Measurements from ENCODE around the gene BCAS1. TPM values are rescaled to one million over a fixed set of nuclear protein-coding genes. Genes with fewer than 3 reads are reported as not detected.

The BCAS1 gene
- total RNA-seq, 2 donors from 2014 or later: 0.10 to 0.11 TPM

- H3K4me1 Mint-ChIP-seq (ENCODE audit: low read depth in 2 of 2): peaks cover 32 to 37% of the 10 kb centered on the region in 2 donors
- no peak overlapping the region for H3K27ac Mint-ChIP-seq
- no peaks in the 10 kb centered on the region for H3K9me3 Mint-ChIP-seq
- H3K27me3 Mint-ChIP-seq: no peaks in the 10 kb centered on the region
- H3K4me3 Mint-ChIP-seq: no peak overlapping the region
- DNase-seq (ENCODE audit: low spot score): no peak
- no peak for ATAC-seq
- H3K36me3 Mint-ChIP-seq: no peaks in the 10 kb centered on the region
These were observed 9.3 kb upstream of the BCAS1 start for GRCh38 chr20:54079652-54080051.

- DNase-seq (ENCODE audit: low spot score) (peak; percentile 64), ATAC-seq (peak; percentile 59 to 61)
- H3K4me1 Mint-ChIP-seq (ENCODE audit: low read depth in 2 of 2): peaks cover 28 to 37% of the 10 kb centered on the region in 2 donors
- H3K27ac Mint-ChIP-seq: peak overlapping the region; percentile 76 to 84
- no peaks in the 10 kb centered on the region for H3K36me3 Mint-ChIP-seq
- no peaks in the 10 kb centered on the region for H3K27me3 Mint-ChIP-seq
- H3K4me3 Mint-ChIP-seq: peak overlapping the region; percentile 67
- H3K9me3 Mint-ChIP-seq: no peaks in the 10 kb centered on the region
These were observed 8.0 kb upstream of the BCAS1 start for GRCh38 chr20:54078296-54078984.

GRCh38 chr20:54076259-54076658 lies 5.9 kb upstream of the BCAS1 start:
- H3K27ac Mint-ChIP-seq: no peak overlapping the region
- no peak for ATAC-seq
- no peak for DNase-seq (ENCODE audit: low spot score)
- no peaks in the 10 kb centered on the region for H3K27me3 Mint-ChIP-seq
- no peaks in the 10 kb centered on the region for H3K9me3 Mint-ChIP-seq
- no peak overlapping the region for H3K4me3 Mint-ChIP-seq
- H3K36me3 Mint-ChIP-seq: no peaks in the 10 kb centered on the region
- peaks cover 28 to 37% of the 10 kb centered on the region in 2 donors for H3K4me1 Mint-ChIP-seq (ENCODE audit: low read depth in 2 of 2)

- H3K27ac Mint-ChIP-seq: no peak overlapping the region
- DNase-seq (ENCODE audit: low spot score) (no peak), ATAC-seq (no peak)
- H3K4me1 Mint-ChIP-seq (ENCODE audit: low read depth in 2 of 2): peaks cover 26 to 31% of the 10 kb centered on the region in 2 donors
- no peaks in the 10 kb centered on the region for H3K36me3 Mint-ChIP-seq
- no peak overlapping the region for H3K4me3 Mint-ChIP-seq
- no peaks in the 10 kb centered on the region for H3K9me3 Mint-ChIP-seq
- no peaks in the 10 kb centered on the region for H3K27me3 Mint-ChIP-seq
These were observed 4.9 kb upstream of the BCAS1 start for GRCh38 chr20:54075322-54075721.

- DNase-seq (ENCODE audit: low spot score): no peak
- Mint-ChIP-seq H3K4me1 (ENCODE audit: low read depth in 2 of 2) (peaks cover 26 to 31% of the 10 kb centered on the region in 2 donors), H3K9me3 (no peaks in the 10 kb centered on the region), H3K4me3 (no peak overlapping the region), H3K36me3 (no peaks in the 10 kb centered on the region), H3K27ac (no peak overlapping the region), H3K27me3 (no peaks in the 10 kb centered on the region)
- no peak for ATAC-seq
These were observed 4.1 kb upstream of the BCAS1 start for GRCh38 chr20:54074511-54074910.

GRCh38 chr20:54073288-54073687 lies 2.9 kb upstream of the BCAS1 start:
- ATAC-seq: no peak
- no peaks in the 10 kb centered on the region for H3K9me3 Mint-ChIP-seq
- H3K36me3 Mint-ChIP-seq: no peaks in the 10 kb centered on the region
- no peaks in the 10 kb centered on the region for H3K27me3 Mint-ChIP-seq
- H3K27ac Mint-ChIP-seq: no peak overlapping the region
- no peak for DNase-seq (ENCODE audit: low spot score)
- H3K4me1 Mint-ChIP-seq (ENCODE audit: low read depth in 2 of 2): peaks cover 21% of the 10 kb centered on the region in 2 donors
- no peak overlapping the region for H3K4me3 Mint-ChIP-seq

GRCh38 chr20:54069501-54069971 lies 858 bp downstream of the BCAS1 start:
- DNase-seq (ENCODE audit: low spot score) (no peak), ATAC-seq (no peak)
- Mint-ChIP-seq H3K27me3 (no peaks in the 10 kb centered on the region), H3K4me1 (ENCODE audit: low read depth in 2 of 2) (peaks cover 5 to 7% of the 10 kb centered on the region in 2 donors), H3K9me3 (no peaks in the 10 kb centered on the region), H3K4me3 (no peak overlapping the region), H3K27ac (no peak overlapping the region), H3K36me3 (no peaks in the 10 kb centered on the region)

- no peak overlapping the region for H3K27ac Mint-ChIP-seq
- no peaks in the 10 kb centered on the region for H3K27me3 Mint-ChIP-seq
- no peak overlapping the region for H3K4me3 Mint-ChIP-seq
- DNase-seq (ENCODE audit: low spot score) (no peak), ATAC-seq (no peak)
- H3K9me3 Mint-ChIP-seq: no peaks in the 10 kb centered on the region
- H3K36me3 Mint-ChIP-seq: no peaks in the 10 kb centered on the region
- H3K4me1 Mint-ChIP-seq (ENCODE audit: low read depth in 2 of 2): peaks cover 11 to 12% of the 10 kb centered on the region in 2 donors
These were observed 1.4 kb downstream of the BCAS1 start for GRCh38 chr20:54068966-54069365.

GRCh38 chr20:54068495-54068894 lies 1.9 kb downstream of the BCAS1 start:
- no peak for DNase-seq (ENCODE audit: low spot score)
- Mint-ChIP-seq H3K4me1 (ENCODE audit: low read depth in 2 of 2) (peaks cover 15% of the 10 kb centered on the region in 2 donors), H3K36me3 (no peaks in the 10 kb centered on the region), H3K27me3 (no peaks in the 10 kb centered on the region), H3K9me3 (no peaks in the 10 kb centered on the region), H3K4me3 (no peak overlapping the region), H3K27ac (no peak overlapping the region)
- ATAC-seq: no peak

- H3K9me3 Mint-ChIP-seq: no peaks in the 10 kb centered on the region
- peaks cover 20 to 21% of the 10 kb centered on the region in 2 donors for H3K4me1 Mint-ChIP-seq (ENCODE audit: low read depth in 2 of 2)
- no peaks in the 10 kb centered on the region for H3K27me3 Mint-ChIP-seq
- no peak for DNase-seq (ENCODE audit: low spot score)
- no peak overlapping the region for H3K4me3 Mint-ChIP-seq
- peak in 1 of 2 donors; percentile 7 for ATAC-seq
- H3K36me3 Mint-ChIP-seq: no peaks in the 10 kb centered on the region
- no peak overlapping the region for H3K27ac Mint-ChIP-seq
These were observed 2.7 kb downstream of the BCAS1 start for GRCh38 chr20:54067606-54068174.

- Mint-ChIP-seq H3K4me3 (no peak overlapping the region), H3K27ac (no peak overlapping the region), H3K4me1 (ENCODE audit: low read depth in 2 of 2) (peaks cover 22 to 24% of the 10 kb centered on the region in 2 donors), H3K36me3 (no peaks in the 10 kb centered on the region), H3K9me3 (no peaks in the 10 kb centered on the region), H3K27me3 (no peaks in the 10 kb centered on the region)
- ATAC-seq (no peak), DNase-seq (ENCODE audit: low spot score) (no peak)
These were observed 4.8 kb downstream of the BCAS1 start for GRCh38 chr20:54065601-54066038.

GRCh38 chr20:54064939-54065338 lies 5.5 kb downstream of the BCAS1 start:
- no peaks in the 10 kb centered on the region for H3K27me3 Mint-ChIP-seq
- H3K4me3 Mint-ChIP-seq: no peak overlapping the region
- ATAC-seq (no peak), DNase-seq (ENCODE audit: low spot score) (no peak)
- peak overlapping the region; percentile 58 to 69 for H3K27ac Mint-ChIP-seq
- H3K36me3 Mint-ChIP-seq: no peaks in the 10 kb centered on the region
- H3K9me3 Mint-ChIP-seq: no peaks in the 10 kb centered on the region
- H3K4me1 Mint-ChIP-seq (ENCODE audit: low read depth in 2 of 2): peaks cover 22 to 24% of the 10 kb centered on the region in 2 donors

GRCh38 chr20:54063992-54064676 lies 6.3 kb downstream of the BCAS1 start:
- Mint-ChIP-seq H3K4me1 (ENCODE audit: low read depth in 2 of 2) (peaks cover 22 to 24% of the 10 kb centered on the region in 2 donors), H3K4me3 (peak overlapping the region; percentile 45), H3K27me3 (no peaks in the 10 kb centered on the region), H3K36me3 (no peaks in the 10 kb centered on the region), H3K9me3 (no peaks in the 10 kb centered on the region), H3K27ac (peak overlapping the region; percentile 58 to 69)
- ATAC-seq: peak; percentile 79 to 87
- peak; percentile 74 for DNase-seq (ENCODE audit: low spot score)

GRCh38 chr20:54063580-54063979 lies 6.8 kb downstream of the BCAS1 start:
- Mint-ChIP-seq H3K4me1 (ENCODE audit: low read depth in 2 of 2) (peaks cover 22 to 24% of the 10 kb centered on the region in 2 donors), H3K9me3 (no peaks in the 10 kb centered on the region), H3K36me3 (no peaks in the 10 kb centered on the region), H3K27me3 (no peaks in the 10 kb centered on the region), H3K4me3 (peak overlapping the region; percentile 45), H3K27ac (peak overlapping the region; percentile 58 to 69)
- no peak for DNase-seq (ENCODE audit: low spot score)
- ATAC-seq: no peak

All from natural killer cell treated with Interleukin-12 subunit alpha and Interleukin-12 subunit beta and Interleukin-15 and Interleukin-18, amount 100 ng/mL, for 72 hours (primary cell).